Activated CD8-positive, alpha-beta memory T cell treated with anti-CD3 and anti-CD28 coated beads for 1 hour (primary cell): ENCODE measurements around the gene CENPE.

ENCODE experiments used
- DNase-seq, 2 donors: peaks; one replicate each; pipeline ENCODE4 v3.0.0-alpha.2; 2020; ENCODE audit warnings: low read depth in 1 of 2; ENCODE audit errors: extremely low read depth in 1 of 2

CENPE gene

DNA sequence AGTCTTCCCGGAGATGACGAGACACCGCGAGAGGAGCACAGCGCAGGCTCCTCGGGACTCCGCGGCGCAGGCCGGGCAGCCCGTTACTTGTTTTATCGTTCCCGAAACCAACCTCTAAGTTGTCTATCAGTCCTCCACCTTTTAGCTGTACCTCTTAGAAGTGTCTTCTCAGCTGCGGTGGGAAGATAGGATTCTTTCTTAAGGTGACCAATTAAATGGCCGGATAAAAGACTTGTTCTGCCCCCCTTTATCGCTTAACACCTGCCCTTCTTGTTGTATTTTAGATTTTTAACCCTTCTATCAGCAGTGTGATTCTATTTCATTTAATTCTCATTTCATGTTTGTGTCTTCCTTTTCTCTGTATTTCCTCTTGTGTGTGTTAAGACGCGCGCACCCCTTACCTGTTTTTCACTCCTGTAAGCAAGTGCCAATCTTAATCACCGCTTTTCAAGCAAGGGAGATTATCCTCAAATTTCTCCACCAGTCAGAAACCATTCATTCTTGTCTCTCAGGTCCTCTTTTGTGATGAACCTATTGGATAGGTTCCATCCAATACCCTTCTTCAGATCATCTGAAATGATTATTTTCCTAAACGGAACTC, 121.3 kb downstream of the CENPE start, which contains the start of gene SLC9B2:
Gene SLC9B2 (minus strand): TSS at position 15 of the 601 bp plus-strand sequence. CDS start 9,211 bp downstream, outside the sequence.
- DNase-seq, result no peak

DNA sequence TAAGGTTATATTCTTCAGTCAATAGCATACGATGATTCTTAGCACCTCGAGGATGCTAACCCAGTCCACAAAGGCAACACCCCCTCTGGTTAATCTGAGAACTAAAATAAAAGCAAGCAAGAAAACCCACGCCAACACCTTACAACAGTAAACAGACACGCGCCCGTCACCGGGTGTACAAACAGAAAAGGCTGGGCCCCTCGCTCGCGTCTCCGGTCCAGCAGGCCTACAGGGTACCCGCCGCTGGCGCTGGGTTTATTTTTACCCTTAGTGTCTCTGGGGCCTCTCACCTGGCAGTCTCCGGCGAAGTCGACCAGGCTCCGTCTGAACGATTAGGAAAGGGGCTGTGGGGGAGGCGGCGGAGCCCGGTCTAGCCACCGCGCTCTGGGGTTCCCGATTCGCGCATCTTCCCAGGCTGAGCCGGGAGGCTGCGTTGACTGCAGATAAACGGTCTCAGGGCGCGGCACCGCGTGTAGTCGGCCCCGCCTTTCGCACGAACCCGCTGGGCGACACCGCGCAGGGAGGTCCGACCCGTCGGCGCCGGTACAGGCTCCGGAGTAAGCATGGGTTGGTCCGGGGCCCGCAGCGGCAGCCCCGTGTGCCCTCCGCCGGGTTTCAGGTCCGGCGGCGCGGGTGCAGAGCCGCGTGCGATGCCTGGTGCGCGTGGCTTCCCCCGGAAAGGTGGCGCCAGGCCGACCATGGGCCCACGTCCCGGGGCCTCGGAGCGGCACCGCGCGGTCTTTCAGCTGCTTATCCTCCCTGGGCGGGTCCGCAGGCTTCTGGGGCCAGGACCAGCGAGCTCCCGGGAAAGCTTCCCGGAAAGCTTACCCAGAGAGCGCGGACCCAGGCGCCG, 122.0 kb downstream of the CENPE start:
- DNase-seq, result peak; percentile 33 to 43

- DNase-seq, result no peak
Observed at GRCh38 chr4:103075435-103075893, 122.7 kb downstream of the CENPE start.

- no peak for DNase-seq
Observed at GRCh38 chr4:103074744-103075434, 123.3 kb downstream of the CENPE start.

GRCh38 chr4:103073792-103074438, 124.2 kb downstream of the CENPE start:
- DNase-seq, result no peak

DNA sequence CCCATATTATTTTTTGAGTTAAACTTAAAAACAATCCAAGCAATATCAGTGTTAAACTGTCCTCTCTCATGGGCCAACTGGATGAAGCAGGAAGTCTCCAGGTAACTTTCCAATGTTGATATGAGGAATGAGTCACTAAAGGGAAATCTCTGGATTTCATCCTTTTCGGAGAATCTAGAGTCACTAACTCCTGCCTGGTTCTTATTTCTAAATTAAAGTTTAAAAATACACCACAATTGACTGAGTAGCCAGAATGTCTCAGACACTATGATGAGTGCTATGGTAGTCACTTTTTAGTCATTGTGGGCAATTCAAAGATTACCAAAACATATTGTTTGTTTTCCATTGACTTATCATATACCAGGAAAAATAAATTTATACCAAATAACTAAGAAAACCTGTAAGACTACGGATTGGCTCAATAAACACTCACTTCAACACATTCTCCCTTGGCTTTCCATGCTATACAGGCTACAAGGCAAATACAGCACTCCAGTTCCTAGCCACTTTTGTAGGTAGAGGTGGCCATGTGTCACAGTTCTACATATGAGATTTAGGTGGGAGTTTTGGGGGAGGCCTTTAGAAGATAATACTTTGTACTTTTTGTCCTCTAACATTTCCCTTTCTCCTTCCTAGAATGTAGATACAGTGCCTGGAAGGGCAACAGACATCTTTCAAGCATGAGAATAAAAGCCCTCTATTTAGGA, 130.1 kb downstream of the CENPE start:
- DNase-seq, result no peak

DNA sequence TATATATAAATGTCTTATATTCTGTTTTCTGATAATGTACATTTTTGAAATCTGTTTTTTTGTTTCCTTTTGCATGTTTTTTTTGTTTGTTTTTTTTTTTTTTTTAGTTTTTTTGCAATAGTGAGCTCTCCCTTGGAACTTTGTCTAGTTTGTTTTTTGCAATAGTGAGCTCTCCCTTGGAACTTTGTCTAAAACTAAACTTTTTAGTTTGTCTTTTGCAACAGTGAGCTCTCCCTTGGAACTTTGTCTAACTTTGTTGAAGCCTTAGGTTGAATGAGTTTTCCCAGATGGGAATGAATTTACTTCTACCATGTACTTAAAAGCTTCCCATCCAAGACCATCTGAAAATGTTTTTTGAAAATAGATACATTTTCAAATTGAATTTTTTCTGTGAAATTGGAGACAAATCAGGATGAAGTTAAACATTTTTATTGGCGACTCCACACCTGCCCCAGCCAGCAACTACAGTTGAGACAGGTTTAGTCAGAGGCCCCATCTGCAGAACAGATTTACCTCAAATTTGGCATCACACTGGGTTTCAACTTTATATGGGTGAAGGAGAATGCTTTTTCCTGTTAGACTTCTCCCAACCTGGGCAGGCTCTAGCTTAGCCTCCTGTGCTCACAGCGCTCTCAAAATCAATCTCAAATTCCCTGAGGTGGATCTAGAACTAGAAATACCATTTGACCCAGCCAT, 137.5 kb downstream of the CENPE start:
- DNase-seq, result no peak
